SK-N-SH treated with all-trans-retinoic acid at 6 μM for 48 hours (cell line): ENCODE results near the gene PARD3.

Source experiments
- ATAC-seq: fragments of 200-7000 bp; cut with Tn5 transposase; 3 replicates; pipeline ENCODE4 v1.9.1; 2020; ENCODE audit warnings: mild to moderate bottlenecking, moderate library complexity
- ARNTL ChIP-seq: fragments of 450-650 bp; formaldehyde crosslinking; IDR thresholded peaks from 2 replicates; pipeline ENCODE4 v1.5.0; 2020; ENCODE audit warnings: low read depth, mild to moderate bottlenecking, moderate library complexity, borderline replicate concordance
- BACH2 ChIP-seq: fragments of 250-450 bp; sonication (Bioruptor Pico); IDR thresholded peaks from 2 replicates; pipeline ENCODE4 v1.9.0; 2021; ENCODE audit warnings: mild to moderate bottlenecking, borderline replicate concordance
- CREB5 ChIP-seq: fragments of 250-450 bp; sonication (Bioruptor Pico); IDR thresholded peaks from 2 replicates; pipeline ENCODE4 v1.5.1; 2020; ENCODE audit warnings: low read depth, mild to moderate bottlenecking, moderate library complexity
- CSDC2 ChIP-seq: fragments of 250-450 bp; sonication (Bioruptor Pico); IDR thresholded peaks from 2 replicates; pipeline ENCODE4 v1.5.0; 2020; ENCODE audit warnings: mild to moderate bottlenecking, moderate library complexity
- ESRRG ChIP-seq: fragments of 250-450 bp; sonication (Bioruptor Pico); IDR thresholded peaks from 2 replicates; pipeline ENCODE4 v1.6.1; 2021; ENCODE audit warnings: mild to moderate bottlenecking
- GLIS3 ChIP-seq: fragments of 250-450 bp; sonication (Bioruptor Pico); IDR thresholded peaks from 2 replicates; pipeline ENCODE4 v1.5.0; 2020; ENCODE audit warnings: mild to moderate bottlenecking, moderate library complexity
- ISL1 ChIP-seq: fragments of 250-450 bp; sonication (Bioruptor Pico); IDR thresholded peaks from 2 replicates; pipeline ENCODE4 v2.1.2; 2022; ENCODE audit warnings: mild to moderate bottlenecking, moderate library complexity
- OSR1 ChIP-seq: fragments of 250-450 bp; sonication (Bioruptor Pico); IDR thresholded peaks from 2 replicates; pipeline ENCODE4 v1.8.0; 2022; ENCODE audit warnings: moderate library complexity, mild to moderate bottlenecking, inconsistent platforms
- PPARA ChIP-seq: fragments of 250-450 bp; sonication (Bioruptor Pico); IDR thresholded peaks from 2 replicates; pipeline ENCODE4 v1.5.0; 2020; ENCODE audit warnings: mild to moderate bottlenecking, borderline replicate concordance
- RARB ChIP-seq: fragments of 250-450 bp; sonication (Bioruptor Pico); IDR thresholded peaks from 2 replicates; pipeline ENCODE4 v1.8.0; 2021; ENCODE audit warnings: mild to moderate bottlenecking, moderate library complexity
- SNAI2 ChIP-seq: fragments of 250-450 bp; sonication (Bioruptor Pico); IDR thresholded peaks from 2 replicates; pipeline ENCODE4 v1.5.0; 2020; ENCODE audit warnings: mild to moderate bottlenecking, moderate library complexity
- TCF4 ChIP-seq: fragments of 250-450 bp; sonication (Bioruptor Pico); IDR thresholded peaks from 2 replicates; pipeline ENCODE4 v1.8.0; 2021; ENCODE audit warnings: mild to moderate bottlenecking, moderate library complexity, borderline replicate concordance
- TOX ChIP-seq: fragments of 250-450 bp; sonication (Bioruptor Pico); IDR thresholded peaks from 2 replicates; pipeline ENCODE4 v1.8.0; 2021; ENCODE audit warnings: mild to moderate bottlenecking, moderate library complexity, borderline replicate concordance
- ZC3H10 ChIP-seq: fragments of 250-450 bp; sonication (Bioruptor Pico); IDR thresholded peaks from 2 replicates; pipeline ENCODE4 v1.5.1; 2021; ENCODE audit warnings: mild to moderate bottlenecking, moderate library complexity
- ZFP3 ChIP-seq: fragments of 250-450 bp; sonication (Bioruptor Pico); IDR thresholded peaks from 2 replicates; pipeline ENCODE4 v1.5.0; 2020; ENCODE audit warnings: mild to moderate bottlenecking, moderate library complexity
- ZFP30 ChIP-seq: fragments of 450-650 bp; formaldehyde crosslinking; IDR thresholded peaks from 2 replicates; pipeline ENCODE4 v1.5.0; 2022; ENCODE audit warnings: mild to moderate bottlenecking, moderate library complexity
- ZNF565 ChIP-seq: fragments of 450-650 bp; formaldehyde crosslinking; conservative IDR thresholded peaks from 2 replicates; pipeline ENCODE4 v1.5.0; 2020; ENCODE audit warnings: low read depth, mild to moderate bottlenecking, moderate library complexity
- ZNF70 ChIP-seq: fragments of 450-650 bp; formaldehyde crosslinking; IDR thresholded peaks from 2 replicates; pipeline ENCODE4 v1.5.0; 2020; ENCODE audit warnings: mild to moderate bottlenecking, moderate library complexity
- ZNF8 ChIP-seq: fragments of 450-650 bp; formaldehyde crosslinking; IDR thresholded peaks from 2 replicates; pipeline ENCODE4 v1.5.0; 2020; ENCODE audit warnings: mild to moderate bottlenecking, moderate library complexity
- TF ChIP-seq, protein P1 (sequence below): fragments of 250-450 bp; sonication (Bioruptor Pico); IDR thresholded peaks from 2 replicates; pipeline ENCODE4 v1.5.1; 2021; ENCODE audit warnings: mild to moderate bottlenecking, moderate library complexity
- TF ChIP-seq, protein P2 (sequence below): fragments of 250-450 bp; sonication (Bioruptor Pico); IDR thresholded peaks from 2 replicates; pipeline ENCODE4 v1.8.0; 2020; ENCODE audit warnings: mild to moderate bottlenecking, moderate library complexity, borderline replicate concordance
- TF ChIP-seq, protein P3 (sequence below): fragments of 250-450 bp; sonication (Bioruptor Pico); IDR thresholded peaks from 2 replicates; pipeline ENCODE4 v1.8.0; 2021; ENCODE audit warnings: low read depth, mild to moderate bottlenecking, moderate library complexity, borderline replicate concordance

PARD3 gene

GRCh38 chr10:34570887-34571286, 244.2 kb downstream of the PARD3 start:
- ATAC-seq: no peak
- TF ChIP-seq TOX: no peak
- TF ChIP-seq, protein P1, sequence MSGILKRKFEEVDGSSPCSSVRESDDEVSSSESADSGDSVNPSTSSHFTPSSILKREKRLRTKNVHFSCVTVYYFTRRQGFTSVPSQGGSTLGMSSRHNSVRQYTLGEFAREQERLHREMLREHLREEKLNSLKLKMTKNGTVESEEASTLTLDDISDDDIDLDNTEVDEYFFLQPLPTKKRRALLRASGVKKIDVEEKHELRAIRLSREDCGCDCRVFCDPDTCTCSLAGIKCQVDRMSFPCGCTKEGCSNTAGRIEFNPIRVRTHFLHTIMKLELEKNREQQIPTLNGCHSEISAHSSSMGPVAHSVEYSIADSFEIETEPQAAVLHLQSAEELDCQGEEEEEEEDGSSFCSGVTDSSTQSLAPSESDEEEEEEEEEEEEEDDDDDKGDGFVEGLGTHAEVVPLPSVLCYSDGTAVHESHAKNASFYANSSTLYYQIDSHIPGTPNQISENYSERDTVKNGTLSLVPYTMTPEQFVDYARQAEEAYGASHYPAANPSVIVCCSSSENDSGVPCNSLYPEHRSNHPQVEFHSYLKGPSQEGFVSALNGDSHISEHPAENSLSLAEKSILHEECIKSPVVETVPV (CRISPR knock-in tag): no peak
- TF ChIP-seq ZNF70 (CRISPR knock-in tag): no peak
- no peak for TF ChIP-seq CREB5 (CRISPR knock-in tag)
- TF ChIP-seq ISL1 (CRISPR knock-in tag): no peak
- TF ChIP-seq ZFP3 (CRISPR knock-in tag): no peak
- no peak for TF ChIP-seq PPARA (CRISPR knock-in tag)

DNA sequence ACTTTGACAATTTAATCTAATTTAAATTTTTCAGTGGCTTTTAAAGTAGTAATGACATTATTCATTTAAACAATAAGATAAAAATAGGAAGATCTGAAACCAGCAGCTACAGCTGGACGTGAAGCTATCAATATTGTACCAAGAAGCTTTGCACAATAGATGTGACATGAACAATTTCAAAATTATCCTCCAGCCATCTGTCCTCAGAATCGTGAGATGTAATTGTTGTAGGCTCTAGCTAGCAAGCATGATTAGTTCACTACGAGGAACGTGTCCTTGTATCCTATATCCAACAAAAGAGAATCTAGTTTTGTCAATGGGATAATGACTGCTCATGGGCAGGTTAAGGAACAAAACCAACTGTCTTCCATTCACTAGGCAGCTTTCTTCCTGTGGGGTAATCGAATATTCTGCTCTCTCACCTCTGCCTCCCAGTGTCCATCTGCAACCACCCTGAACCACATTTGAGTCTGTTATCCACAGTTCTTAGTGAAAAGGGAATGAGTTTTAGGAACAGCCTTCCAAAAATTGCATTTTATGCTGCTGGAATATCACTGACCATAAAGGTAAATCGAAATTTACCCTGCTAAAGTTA, 247.3 kb downstream of the PARD3 start:
- peak; percentile 20; the same call in 1 of the 2 replicates for TF ChIP-seq TCF4 (CRISPR knock-in tag)
- peak; percentile 48; the same call in 1 of the 2 replicates for TF ChIP-seq ISL1 (CRISPR knock-in tag)
- TF ChIP-seq BACH2 (CRISPR knock-in tag): no peak
- TF ChIP-seq, all 23 proteins: peak for 2
- no peak for ATAC-seq

- TF ChIP-seq, protein P2, sequence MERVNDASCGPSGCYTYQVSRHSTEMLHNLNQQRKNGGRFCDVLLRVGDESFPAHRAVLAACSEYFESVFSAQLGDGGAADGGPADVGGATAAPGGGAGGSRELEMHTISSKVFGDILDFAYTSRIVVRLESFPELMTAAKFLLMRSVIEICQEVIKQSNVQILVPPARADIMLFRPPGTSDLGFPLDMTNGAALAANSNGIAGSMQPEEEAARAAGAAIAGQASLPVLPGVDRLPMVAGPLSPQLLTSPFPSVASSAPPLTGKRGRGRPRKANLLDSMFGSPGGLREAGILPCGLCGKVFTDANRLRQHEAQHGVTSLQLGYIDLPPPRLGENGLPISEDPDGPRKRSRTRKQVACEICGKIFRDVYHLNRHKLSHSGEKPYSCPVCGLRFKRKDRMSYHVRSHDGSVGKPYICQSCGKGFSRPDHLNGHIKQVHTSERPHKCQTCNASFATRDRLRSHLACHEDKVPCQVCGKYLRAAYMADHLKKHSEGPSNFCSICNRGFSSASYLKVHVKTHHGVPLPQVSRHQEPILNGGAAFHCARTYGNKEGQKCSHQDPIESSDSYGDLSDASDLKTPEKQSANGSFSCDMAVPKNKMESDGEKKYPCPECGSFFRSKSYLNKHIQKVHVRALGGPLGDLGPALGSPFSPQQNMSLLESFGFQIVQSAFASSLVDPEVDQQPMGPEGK (CRISPR knock-in tag): no peak
- no peak for TF ChIP-seq RARB (CRISPR knock-in tag)
- TF ChIP-seq ESRRG (CRISPR knock-in tag): no peak
- no peak for TF ChIP-seq ARNTL (CRISPR knock-in tag)
- no peak for TF ChIP-seq OSR1
- no peak for TF ChIP-seq GLIS3
- no peak for TF ChIP-seq ZC3H10 (CRISPR knock-in tag)
- TF ChIP-seq ISL1 (CRISPR knock-in tag): no peak
- TF ChIP-seq, protein P3, sequence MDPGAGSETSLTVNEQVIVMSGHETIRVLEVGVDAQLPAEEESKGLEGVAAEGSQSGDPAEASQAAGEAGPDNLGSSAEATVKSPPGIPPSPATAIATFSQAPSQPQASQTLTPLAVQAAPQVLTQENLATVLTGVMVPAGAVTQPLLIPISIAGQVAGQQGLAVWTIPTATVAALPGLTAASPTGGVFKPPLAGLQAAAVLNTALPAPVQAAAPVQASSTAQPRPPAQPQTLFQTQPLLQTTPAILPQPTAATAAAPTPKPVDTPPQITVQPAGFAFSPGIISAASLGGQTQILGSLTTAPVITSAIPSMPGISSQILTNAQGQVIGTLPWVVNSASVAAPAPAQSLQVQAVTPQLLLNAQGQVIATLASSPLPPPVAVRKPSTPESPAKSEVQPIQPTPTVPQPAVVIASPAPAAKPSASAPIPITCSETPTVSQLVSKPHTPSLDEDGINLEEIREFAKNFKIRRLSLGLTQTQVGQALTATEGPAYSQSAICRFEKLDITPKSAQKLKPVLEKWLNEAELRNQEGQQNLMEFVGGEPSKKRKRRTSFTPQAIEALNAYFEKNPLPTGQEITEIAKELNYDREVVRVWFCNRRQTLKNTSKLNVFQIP: no peak
- ATAC-seq: no peak
Measured at GRCh38 chr10:34565934-34566333, 249.2 kb downstream of the PARD3 start.

DNA sequence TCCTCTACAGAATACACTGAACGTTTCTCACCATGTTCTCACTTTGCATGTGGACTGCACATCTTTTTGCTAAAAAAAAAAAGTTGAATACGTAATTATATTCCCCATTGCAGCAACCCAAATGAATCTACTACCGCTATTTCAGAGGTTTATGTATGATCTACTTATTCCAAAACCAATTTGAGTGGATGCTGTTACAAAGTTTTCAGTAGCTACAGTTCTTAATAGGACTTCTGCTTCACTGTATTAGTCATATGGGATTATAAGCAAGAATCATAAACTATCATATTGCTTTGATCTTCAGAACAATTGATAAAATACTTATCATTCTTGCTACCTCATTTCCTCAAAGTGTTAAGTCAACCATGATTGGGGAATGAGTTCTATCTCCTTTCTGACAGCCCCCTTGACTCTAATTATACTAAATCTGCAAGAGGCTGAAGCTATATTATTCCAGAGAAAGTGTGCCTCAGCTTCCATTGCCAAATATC, 257.0 kb downstream of the PARD3 start:
- ATAC-seq: no peak
- TF ChIP-seq, protein P1 (CRISPR knock-in tag): no peak
- TF ChIP-seq, protein P2 (CRISPR knock-in tag): no peak
- TF ChIP-seq, protein P3: no peak
- TF ChIP-seq RARB (CRISPR knock-in tag): no peak
- no peak for TF ChIP-seq CREB5 (CRISPR knock-in tag)
- no peak for TF ChIP-seq CSDC2
- TF ChIP-seq PPARA (CRISPR knock-in tag): no peak
- TF ChIP-seq ZC3H10 (CRISPR knock-in tag): no peak
- TF ChIP-seq GLIS3: no peak
- no peak for TF ChIP-seq ZNF8 (CRISPR knock-in tag)
- no peak for TF ChIP-seq ZNF565 (CRISPR knock-in tag)
- TF ChIP-seq SNAI2 (CRISPR knock-in tag): no peak
- no peak for TF ChIP-seq ARNTL (CRISPR knock-in tag)
- TF ChIP-seq TOX: no peak
- no peak for TF ChIP-seq ZNF70 (CRISPR knock-in tag)
- no peak for TF ChIP-seq ZFP30 (CRISPR knock-in tag)
- no peak for TF ChIP-seq TCF4 (CRISPR knock-in tag)
- no peak for TF ChIP-seq ZFP3 (CRISPR knock-in tag)
